ENCODE data around the gene FGD4.

Gene FGD4

DNA sequence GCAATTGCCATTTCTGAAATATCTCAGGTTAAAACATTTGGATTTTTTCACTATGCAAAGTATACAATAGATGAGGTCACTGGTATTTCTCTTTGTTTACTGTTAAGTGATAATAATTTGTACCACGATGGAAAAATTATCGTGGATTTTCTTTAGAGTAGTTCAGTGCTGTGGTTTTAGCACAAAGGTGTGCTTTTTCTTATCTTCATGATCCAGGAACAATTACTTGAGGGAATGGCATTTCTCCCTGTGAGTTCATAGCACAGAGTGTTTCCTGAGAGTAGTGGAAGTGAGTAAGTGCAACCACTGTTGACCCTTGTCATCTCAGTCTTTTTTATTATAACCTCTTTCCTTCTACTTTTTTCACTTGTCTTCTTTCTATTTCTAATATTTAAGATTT lies 86.8 kb downstream of the FGD4 start:
- no peaks in the 10 kb centered on the region for H3K27me3 ChIP-seq (ENCODE audit: control insufficient read depth in 3 of 3, insufficient read depth in 3 of 3, low read depth in 1 of 3, low read length in 3 of 3)
- H3K9ac ChIP-seq (ENCODE audit: low read depth, low read length, poor library complexity), result no peak overlapping the region
- no peak overlapping the region for H3K23ac ChIP-seq (ENCODE audit: low read depth, low read length, poor library complexity)
- H3K27ac ChIP-seq (replicated peaks; ENCODE audit: low read length), result no peak overlapping the region
- no peak overlapping the region for H2BK120ac ChIP-seq (ENCODE audit: low read depth, low read length)
- no peak for DNase-seq (ENCODE audit: low spot score)
- H3K18ac ChIP-seq (ENCODE audit: low read length), result no peak overlapping the region
- no peak overlapping the region for H3K4me2 ChIP-seq (ENCODE audit: insufficient read depth, low read length, poor library complexity, severe bottlenecking)
- H2BK12ac ChIP-seq (ENCODE audit: low read length), result no peak overlapping the region
- no peak overlapping the region for H3K4me3 ChIP-seq (ENCODE audit: low read length in 2 of 2)
- no peak overlapping the region for H2AK5ac ChIP-seq (ENCODE audit: low read depth, low read length)
- H3K9me3 ChIP-seq (replicated peaks in 1 of 2; ENCODE audit: control insufficient read depth in 2 of 2, insufficient read depth in 1 of 2, low read depth in 1 of 2, low read length in 2 of 2), result no peaks in the 10 kb centered on the region
- no CpG with 5 or more reads among the region's 2 CpGs for WGBS, 2 donors (ENCODE audit: extremely low coverage in 2 of 2, insufficient read length in 2 of 2, insufficient replicate concordance in 1 of 2)
- no peak overlapping the region for H4K91ac ChIP-seq (ENCODE audit: low read depth, low read length, poor library complexity)
- no peaks in the 10 kb centered on the region for H3K36me3 ChIP-seq (replicated peaks in 1 of 2; ENCODE audit: control insufficient read depth in 2 of 2, insufficient read depth in 2 of 2, low read length in 2 of 2)
- no peak overlapping the region for H3K14ac ChIP-seq (ENCODE audit: low read length)
- H2AFZ ChIP-seq (ENCODE audit: low read length), result no peak overlapping the region
- peaks cover 2 to 7% of the 10 kb centered on the region in 2 donors for H3K4me1 ChIP-seq (ENCODE audit: control insufficient read depth in 2 of 2, insufficient read depth in 1 of 2, low read depth in 1 of 2, low read length in 2 of 2)
- no peaks in the 10 kb centered on the region for H3K79me1 ChIP-seq (ENCODE audit: low read depth, low read length)
- H2BK15ac ChIP-seq (ENCODE audit: low read length), result no peak overlapping the region
- no peak overlapping the region for H3K4ac ChIP-seq (ENCODE audit: low read length)
- no peak overlapping the region for H4K8ac ChIP-seq (ENCODE audit: low read depth, low read length)
- H2BK5ac ChIP-seq (ENCODE audit: low read length), result no peak overlapping the region

DNA sequence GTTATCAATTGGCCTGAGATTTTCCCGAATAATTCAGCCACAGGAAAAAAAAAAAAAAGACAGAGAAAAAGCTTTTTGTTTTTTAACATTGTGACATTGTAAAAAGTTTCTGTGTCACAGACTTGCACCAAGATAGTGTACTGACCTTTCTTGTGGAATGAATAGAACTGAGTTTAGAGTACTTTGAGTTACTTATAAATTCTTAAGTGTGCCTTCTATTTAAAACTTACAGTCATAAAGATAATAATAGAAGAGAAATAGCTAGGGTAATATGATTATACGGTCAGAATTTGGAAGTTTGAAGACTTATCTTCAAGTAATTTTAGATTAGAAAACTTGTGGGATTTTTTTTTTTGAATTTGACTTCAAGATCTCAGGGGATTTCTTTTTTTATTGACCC lies 88.8 kb downstream of the FGD4 start:
- Histone ChIP-seq H4K91ac (ENCODE audit: low read depth, low read length, poor library complexity) (no peak overlapping the region), H3K79me1 (ENCODE audit: low read depth, low read length) (no peaks in the 10 kb centered on the region), H3K4me1 (ENCODE audit: control insufficient read depth in 2 of 2, insufficient read depth in 1 of 2, low read depth in 1 of 2, low read length in 2 of 2) (peaks cover 6 to 14% of the 10 kb centered on the region in 2 donors), H3K4ac (ENCODE audit: low read length) (no peak overlapping the region), H3K4me3 (ENCODE audit: low read length in 2 of 2) (no peak overlapping the region), H2BK5ac (ENCODE audit: low read length) (no peak overlapping the region), H3K9me3 (replicated peaks in 1 of 2; ENCODE audit: control insufficient read depth in 2 of 2, insufficient read depth in 1 of 2, low read depth in 1 of 2, low read length in 2 of 2) (no peaks in the 10 kb centered on the region), H2BK120ac (ENCODE audit: low read depth, low read length) (no peak overlapping the region), H3K36me3 (replicated peaks in 1 of 2; ENCODE audit: control insufficient read depth in 2 of 2, insufficient read depth in 2 of 2, low read length in 2 of 2) (no peaks in the 10 kb centered on the region), H2AFZ (ENCODE audit: low read length) (no peak overlapping the region), H2AK5ac (ENCODE audit: low read depth, low read length) (no peak overlapping the region), H2BK12ac (ENCODE audit: low read length) (no peak overlapping the region), H3K23ac (ENCODE audit: low read depth, low read length, poor library complexity) (no peak overlapping the region), H3K27ac (replicated peaks; ENCODE audit: low read length) (no peak overlapping the region), H3K4me2 (ENCODE audit: insufficient read depth, low read length, poor library complexity, severe bottlenecking) (no peak overlapping the region), H2BK15ac (ENCODE audit: low read length) (no peak overlapping the region), H3K9ac (ENCODE audit: low read depth, low read length, poor library complexity) (no peak overlapping the region), H4K8ac (ENCODE audit: low read depth, low read length) (no peak overlapping the region), H3K18ac (ENCODE audit: low read length) (no peak overlapping the region), H3K27me3 (ENCODE audit: control insufficient read depth in 3 of 3, insufficient read depth in 3 of 3, low read depth in 1 of 3, low read length in 3 of 3) (no peaks in the 10 kb centered on the region), H3K14ac (ENCODE audit: low read length) (no peak overlapping the region)
- no peak for DNase-seq (ENCODE audit: low spot score)
- WGBS, 2 donors (ENCODE audit: extremely low coverage in 2 of 2, insufficient read length in 2 of 2, insufficient replicate concordance in 1 of 2), result no CpG with 5 or more reads among the region's 2 CpGs

DNA sequence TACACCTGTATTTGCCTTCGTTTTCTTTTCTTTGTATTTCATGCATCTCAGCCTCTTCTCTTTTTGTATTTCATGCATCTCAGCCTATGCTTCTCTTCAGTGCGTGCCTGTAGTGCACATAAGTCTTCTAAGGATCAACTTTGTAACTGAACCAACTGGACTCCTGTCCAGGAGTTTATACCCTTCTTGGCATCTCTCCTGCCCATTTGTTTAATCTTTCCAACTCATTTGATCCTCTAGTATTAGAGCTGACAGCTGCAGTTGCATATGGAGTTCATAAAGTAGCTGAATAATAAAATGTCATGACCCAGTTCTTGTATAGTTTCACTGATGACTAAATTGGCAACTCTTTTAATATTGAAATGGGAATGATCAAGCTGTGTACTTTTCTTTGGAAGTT lies 89.7 kb downstream of the FGD4 start:
- Histone ChIP-seq H3K27me3 (ENCODE audit: control insufficient read depth in 3 of 3, insufficient read depth in 3 of 3, low read depth in 1 of 3, low read length in 3 of 3) (no peaks in the 10 kb centered on the region), H3K14ac (ENCODE audit: low read length) (no peak overlapping the region), H3K4me2 (ENCODE audit: insufficient read depth, low read length, poor library complexity, severe bottlenecking) (no peak overlapping the region), H3K4me3 (ENCODE audit: low read length in 2 of 2) (no peak overlapping the region), H3K27ac (replicated peaks; ENCODE audit: low read length) (no peak overlapping the region), H3K9me3 (replicated peaks in 1 of 2; ENCODE audit: control insufficient read depth in 2 of 2, insufficient read depth in 1 of 2, low read depth in 1 of 2, low read length in 2 of 2) (no peaks in the 10 kb centered on the region), H2BK120ac (ENCODE audit: low read depth, low read length) (no peak overlapping the region), H3K9ac (ENCODE audit: low read depth, low read length, poor library complexity) (no peak overlapping the region), H4K8ac (ENCODE audit: low read depth, low read length) (no peak overlapping the region), H2BK15ac (ENCODE audit: low read length) (no peak overlapping the region), H2AFZ (ENCODE audit: low read length) (no peak overlapping the region), H4K91ac (ENCODE audit: low read depth, low read length, poor library complexity) (no peak overlapping the region), H3K4me1 (ENCODE audit: control insufficient read depth in 2 of 2, insufficient read depth in 1 of 2, low read depth in 1 of 2, low read length in 2 of 2) (peaks cover 8 to 14% of the 10 kb centered on the region in 2 donors), H3K18ac (ENCODE audit: low read length) (no peak overlapping the region), H2BK12ac (ENCODE audit: low read length) (no peak overlapping the region), H3K4ac (ENCODE audit: low read length) (no peak overlapping the region), H3K36me3 (replicated peaks in 1 of 2; ENCODE audit: control insufficient read depth in 2 of 2, insufficient read depth in 2 of 2, low read length in 2 of 2) (no peaks in the 10 kb centered on the region), H3K79me1 (ENCODE audit: low read depth, low read length) (no peaks in the 10 kb centered on the region), H2BK5ac (ENCODE audit: low read length) (no peak overlapping the region), H2AK5ac (ENCODE audit: low read depth, low read length) (no peak overlapping the region), H3K23ac (ENCODE audit: low read depth, low read length, poor library complexity) (no peak overlapping the region)
- no CpG with 5 or more reads among the region's 2 CpGs for WGBS, 2 donors (ENCODE audit: extremely low coverage in 2 of 2, insufficient read length in 2 of 2, insufficient replicate concordance in 1 of 2)
- DNase-seq (ENCODE audit: low spot score), result no peak

DNA sequence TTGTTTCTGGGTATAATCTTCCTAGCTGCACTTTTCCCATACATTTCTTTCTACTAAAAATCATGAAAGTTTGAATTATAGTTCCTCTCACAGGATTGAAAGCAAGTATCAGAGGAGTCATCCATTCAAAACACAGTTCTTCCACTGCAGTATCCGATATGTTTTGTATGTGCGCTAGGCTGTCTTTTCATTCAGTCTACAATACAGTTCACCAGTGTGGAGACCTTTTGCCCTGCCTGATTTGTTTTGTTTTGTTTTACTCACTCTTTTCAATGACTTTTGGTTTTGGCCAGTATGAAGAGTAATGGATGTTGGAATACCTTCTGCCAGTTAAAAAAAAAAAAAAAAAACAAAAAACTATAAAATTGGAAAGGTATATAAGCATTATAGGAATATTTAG lies 91.4 kb downstream of the FGD4 start:
- Histone ChIP-seq H3K36me3 (replicated peaks in 1 of 2; ENCODE audit: control insufficient read depth in 2 of 2, insufficient read depth in 2 of 2, low read length in 2 of 2) (no peaks in the 10 kb centered on the region), H2BK5ac (ENCODE audit: low read length) (no peak overlapping the region), H3K9me3 (replicated peaks in 1 of 2; ENCODE audit: control insufficient read depth in 2 of 2, insufficient read depth in 1 of 2, low read depth in 1 of 2, low read length in 2 of 2) (no peaks in the 10 kb centered on the region), H2BK12ac (ENCODE audit: low read length) (no peak overlapping the region), H4K91ac (ENCODE audit: low read depth, low read length, poor library complexity) (no peak overlapping the region), H2AFZ (ENCODE audit: low read length) (no peak overlapping the region), H3K4me2 (ENCODE audit: insufficient read depth, low read length, poor library complexity, severe bottlenecking) (no peak overlapping the region), H3K4me3 (ENCODE audit: low read length in 2 of 2) (no peak overlapping the region), H3K79me1 (ENCODE audit: low read depth, low read length) (no peaks in the 10 kb centered on the region), H3K4me1 (ENCODE audit: control insufficient read depth in 2 of 2, insufficient read depth in 1 of 2, low read depth in 1 of 2, low read length in 2 of 2) (peaks cover 11 to 22% of the 10 kb centered on the region in 2 donors), H2AK5ac (ENCODE audit: low read depth, low read length) (no peak overlapping the region), H2BK15ac (ENCODE audit: low read length) (no peak overlapping the region), H3K4ac (ENCODE audit: low read length) (no peak overlapping the region), H3K27ac (replicated peaks; ENCODE audit: low read length) (peak overlapping the region; percentile 1), H2BK120ac (ENCODE audit: low read depth, low read length) (no peak overlapping the region), H3K23ac (ENCODE audit: low read depth, low read length, poor library complexity) (no peak overlapping the region), H3K9ac (ENCODE audit: low read depth, low read length, poor library complexity) (no peak overlapping the region), H4K8ac (ENCODE audit: low read depth, low read length) (no peak overlapping the region), H3K14ac (ENCODE audit: low read length) (no peak overlapping the region), H3K18ac (ENCODE audit: low read length) (no peak overlapping the region), H3K27me3 (ENCODE audit: control insufficient read depth in 3 of 3, insufficient read depth in 3 of 3, low read depth in 1 of 3, low read length in 3 of 3) (no peaks in the 10 kb centered on the region)
- WGBS, 2 donors (ENCODE audit: extremely low coverage in 2 of 2, insufficient read length in 2 of 2, insufficient replicate concordance in 1 of 2), result no CpG with 5 or more reads among the region's 2 CpGs
- no peak for DNase-seq (ENCODE audit: low spot score)

All from neuronal stem cell (in vitro differentiated cells).